DMS53 (cell line): ENCODE results near the gene FCHSD2.
"Not testable (repeated sequence)": the region's sequence is repeated elsewhere in the genome, so short reads cannot be mapped to it uniquely, and the experiment has no call there.

Experiments
- DNase-seq: peaks from one replicate; lab custom pipeline; 2025; lab: John Stamatoyannopoulos, UW

The FCHSD2 gene

DNA sequence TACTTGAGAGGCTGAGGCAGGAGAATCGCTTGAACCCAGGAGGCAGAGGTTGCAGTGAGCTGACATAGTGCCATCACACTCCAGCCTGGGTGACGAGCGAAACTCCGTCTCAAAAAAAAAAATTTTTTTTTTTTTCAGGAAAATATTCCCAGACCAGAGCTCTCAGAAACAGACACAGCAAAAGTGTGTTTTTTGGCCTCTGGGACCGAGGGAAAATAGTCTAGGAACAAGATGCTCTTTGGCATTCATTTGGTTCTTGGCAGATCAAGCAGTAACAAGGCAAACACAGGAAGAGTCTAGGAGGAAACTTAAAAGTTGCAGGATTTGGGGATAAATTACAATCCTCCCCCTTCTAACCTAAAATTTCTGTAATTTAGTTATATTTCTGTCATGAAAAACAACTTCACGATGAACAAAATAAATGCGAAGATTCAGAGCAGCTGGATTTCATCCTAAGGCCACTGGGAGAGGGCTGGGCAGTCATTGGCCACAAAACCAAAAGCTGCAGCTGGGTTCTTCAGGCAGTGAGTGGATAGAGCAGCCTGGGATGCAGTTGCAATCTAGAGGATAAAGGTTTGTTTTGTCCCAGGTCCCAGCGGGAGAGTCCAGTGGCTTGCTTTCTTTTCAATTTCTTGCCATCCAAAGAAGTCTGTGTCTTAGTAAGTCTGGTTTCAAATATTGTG is 308.2 kb downstream of the FCHSD2 start:
- DNase-seq, result no peak

DNA sequence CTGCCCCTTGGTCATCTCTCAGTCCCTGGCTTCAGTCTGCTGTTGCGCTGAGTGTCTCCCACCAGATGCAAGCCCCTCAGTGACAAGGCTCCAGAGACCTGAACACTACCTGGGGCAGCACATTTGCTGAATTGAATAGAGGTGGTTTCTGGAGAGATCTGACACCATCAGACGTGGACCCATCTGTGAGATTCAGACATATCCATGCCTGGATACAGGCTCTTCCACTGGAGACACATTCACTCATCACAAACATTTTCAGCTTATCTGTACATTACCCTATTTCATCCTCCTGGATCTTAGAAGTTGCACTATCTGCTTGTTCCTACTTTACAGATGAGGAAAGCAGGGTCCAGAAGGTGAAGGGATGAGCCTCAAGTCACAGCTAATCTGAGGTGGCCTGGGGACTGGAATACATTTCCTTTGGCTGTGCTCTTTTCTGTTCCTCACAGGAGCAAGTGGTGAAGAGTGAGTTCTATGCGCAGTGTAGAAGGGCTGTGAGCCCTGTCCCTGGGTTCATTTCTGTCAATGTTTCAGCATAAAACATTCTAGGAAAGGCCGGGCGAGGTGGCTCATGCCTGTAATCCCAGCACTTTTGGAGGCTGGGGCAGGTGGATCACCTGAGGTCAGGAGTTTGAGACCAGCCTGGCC is 308.9 kb downstream of the FCHSD2 start:
- no peak for DNase-seq

DNA sequence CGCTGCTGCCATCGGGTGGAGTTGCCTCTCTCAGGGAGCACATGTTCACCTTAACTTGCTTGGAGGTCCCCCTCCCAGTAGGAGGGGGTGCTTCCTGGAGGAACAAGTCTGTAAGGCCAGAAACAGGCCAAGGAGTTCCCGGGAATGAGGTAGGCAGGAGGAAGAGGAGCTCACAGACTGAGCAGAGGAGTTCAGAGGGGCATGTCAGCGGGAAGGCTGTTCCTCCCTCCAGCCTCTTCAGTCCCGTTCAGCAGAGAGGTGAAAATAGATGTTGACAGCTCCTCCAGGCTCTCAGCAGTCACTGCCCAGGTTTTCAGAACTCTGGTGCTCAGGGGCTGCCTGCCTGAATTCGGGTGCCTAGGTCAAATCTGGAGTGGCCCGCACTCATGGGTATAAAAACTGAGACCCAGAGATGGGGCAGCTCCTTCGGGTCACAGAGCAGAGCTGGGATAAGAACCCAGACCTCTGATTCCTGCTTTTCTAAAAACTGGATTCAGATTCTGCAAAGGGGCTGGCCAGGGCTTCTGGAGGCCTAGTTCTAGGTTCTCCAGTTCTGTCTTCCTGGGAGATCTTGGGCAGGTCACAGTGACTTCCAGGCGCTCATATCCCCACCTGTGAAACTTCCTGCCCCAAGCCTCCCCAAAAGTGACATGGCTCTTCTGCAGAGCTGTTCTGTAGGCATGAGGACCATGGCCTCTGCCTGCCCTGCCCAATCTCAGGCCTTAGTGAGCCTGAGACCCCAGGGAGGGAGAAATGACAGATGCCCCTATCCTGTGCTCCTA is 309.6 kb downstream of the FCHSD2 start:
- no peak for DNase-seq

DNA sequence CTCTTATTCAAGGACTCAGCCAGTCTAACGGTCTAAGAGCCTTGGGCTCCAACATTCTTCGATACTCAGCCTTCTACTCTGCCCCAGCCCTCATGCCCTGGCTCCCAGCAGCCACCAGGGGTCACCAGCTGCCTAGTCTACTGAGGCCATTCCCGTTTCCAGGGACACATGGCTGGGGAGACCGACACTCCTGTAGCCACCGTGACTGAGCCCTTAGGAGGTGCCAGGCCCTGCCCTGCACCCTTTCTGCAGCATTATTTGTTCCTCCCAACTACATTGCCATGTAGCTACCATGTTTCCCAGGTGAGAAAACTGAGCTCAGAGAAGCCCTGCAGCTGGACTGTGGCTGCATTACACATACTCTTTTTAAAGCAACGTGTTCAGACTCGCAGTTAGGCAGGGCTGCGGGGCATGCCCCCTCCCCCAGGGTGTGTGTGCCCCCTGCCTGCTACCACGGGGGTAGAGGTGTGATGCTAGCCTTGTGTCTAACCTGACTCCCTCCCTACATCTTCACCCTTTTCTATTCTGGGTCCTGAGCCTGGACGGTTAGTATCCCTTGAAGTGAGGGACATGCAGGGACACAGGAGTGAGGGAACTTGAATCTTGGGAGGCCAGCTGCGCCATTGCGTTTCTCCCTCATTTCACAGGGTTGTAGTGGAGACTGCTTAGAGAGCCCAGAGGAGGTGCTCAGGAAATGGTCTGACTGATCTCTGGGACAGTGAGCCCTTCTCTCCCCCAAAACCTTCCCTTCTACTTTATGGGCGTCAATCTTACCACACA is 310.4 kb downstream of the FCHSD2 start:
- peak; percentile 97 for DNase-seq

DNA sequence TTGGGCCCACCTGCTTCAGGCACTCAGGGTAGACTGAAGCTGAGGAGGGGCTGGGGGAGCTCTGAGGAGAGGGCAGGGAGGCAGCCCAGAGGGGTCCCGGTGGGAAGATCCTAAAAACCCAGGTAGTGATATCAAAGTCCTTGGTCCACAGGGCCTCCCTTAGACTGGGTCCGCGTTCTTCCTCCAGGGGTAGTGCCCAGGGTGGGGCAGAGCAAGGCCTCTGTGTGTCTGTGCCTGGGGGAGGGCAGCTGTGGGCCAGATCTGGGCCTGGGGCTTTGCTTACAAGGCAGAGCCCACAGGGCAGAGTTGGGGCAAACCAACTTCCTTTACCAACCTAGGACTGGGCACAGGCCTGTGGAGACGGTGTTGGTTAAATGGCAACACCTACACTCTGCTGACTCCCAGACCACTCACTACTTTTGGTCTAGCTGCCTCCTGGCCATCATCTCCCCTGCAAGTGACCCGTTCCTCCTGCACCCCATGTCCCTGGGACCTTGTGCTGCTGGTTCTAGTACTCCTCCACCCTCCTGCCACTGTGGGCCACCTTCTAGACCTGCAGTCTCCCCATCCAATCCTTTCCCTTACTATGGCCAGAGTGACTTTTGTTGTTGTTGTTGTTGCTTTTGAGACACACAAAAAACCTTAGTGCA is 312.1 kb downstream of the FCHSD2 start:
- no peak for DNase-seq

DNA sequence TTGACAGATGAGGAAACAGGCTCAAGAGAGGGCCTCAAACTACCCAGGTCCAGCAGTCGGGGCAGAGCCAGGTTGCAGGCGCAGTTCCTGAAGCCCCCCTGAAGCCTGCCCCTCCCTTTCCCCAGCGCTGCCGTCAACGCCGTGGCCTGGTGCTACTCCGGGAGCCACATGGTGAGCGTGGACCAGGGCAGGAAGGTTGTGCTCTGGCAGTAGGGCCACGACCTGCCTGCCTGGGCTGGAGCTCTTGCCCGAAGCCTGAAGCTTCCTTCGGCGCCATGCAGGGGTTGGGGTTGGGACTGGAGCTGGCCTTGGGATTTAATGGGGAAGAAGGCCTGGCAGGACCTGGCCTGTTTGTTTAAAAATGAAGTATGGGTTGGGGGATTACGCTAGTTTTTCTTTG is 312.9 kb downstream of the FCHSD2 start:
- DNase-seq, result no peak

DNA sequence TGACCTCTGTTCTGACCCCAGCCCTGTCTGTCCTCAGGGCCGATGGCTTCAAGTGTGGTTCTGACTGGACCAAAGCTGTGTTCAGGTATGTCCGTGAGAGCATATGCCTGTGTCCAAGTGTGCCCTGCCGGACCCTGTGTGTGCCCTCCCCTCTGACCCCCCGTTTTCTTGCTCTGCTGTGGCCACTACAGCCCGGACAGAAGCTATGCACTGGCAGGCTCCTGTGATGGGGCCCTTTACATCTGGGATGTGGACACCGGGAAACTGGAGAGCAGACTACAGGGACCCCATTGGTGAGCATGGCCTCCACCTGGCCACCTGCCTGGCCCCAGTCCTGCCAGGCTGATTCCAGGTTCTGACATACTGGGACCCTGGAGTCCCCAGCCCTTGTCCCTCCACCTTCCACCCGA is 313.4 kb downstream of the FCHSD2 start:
- peak; percentile 76 for DNase-seq

DNA sequence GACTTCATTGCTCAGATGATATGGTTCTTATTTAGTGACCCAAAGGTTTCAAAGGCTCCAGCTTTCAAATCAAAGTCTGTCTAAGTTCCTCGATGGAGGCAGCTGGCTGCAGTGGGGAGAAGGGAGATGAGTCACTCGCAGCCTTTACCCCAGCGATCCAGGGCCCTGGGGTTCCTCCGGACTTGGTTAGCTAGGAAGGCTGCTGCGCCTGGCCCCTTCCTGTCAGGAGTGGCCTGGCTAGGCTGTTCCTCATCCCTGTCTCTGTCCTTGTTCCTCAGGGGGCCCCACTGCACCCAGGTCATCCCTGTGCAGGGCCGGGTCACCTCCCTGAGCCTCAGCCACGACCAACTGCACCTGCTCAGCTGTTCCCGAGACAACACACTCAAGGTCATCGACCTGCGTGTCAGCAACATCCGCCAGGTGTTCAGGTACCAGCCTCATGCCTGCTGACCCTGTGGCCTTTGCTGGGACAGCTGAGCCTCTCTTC is 314.0 kb downstream of the FCHSD2 start:
- peak; percentile 100 for DNase-seq

DNA sequence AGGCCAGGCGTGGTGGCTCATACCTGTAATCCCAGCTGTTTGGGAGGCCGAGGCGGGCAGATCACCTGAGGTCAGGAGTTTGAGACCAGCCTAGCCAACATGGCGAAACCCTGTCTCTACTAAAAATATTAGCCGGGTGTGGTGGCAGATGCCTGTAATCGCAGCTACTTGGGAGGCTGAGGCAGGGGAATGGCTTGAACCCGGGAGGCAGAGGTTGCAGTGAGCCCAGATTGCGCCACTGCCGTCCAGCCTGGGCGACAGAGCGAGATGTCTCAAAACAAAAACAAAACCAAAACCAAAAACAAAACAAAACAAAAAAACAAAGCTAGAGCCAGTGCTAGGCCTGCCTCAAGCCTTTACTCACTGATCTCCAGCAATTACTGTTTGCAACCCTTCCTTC is 314.5 kb downstream of the FCHSD2 start:
- not testable (repeated sequence) for DNase-seq

DNA sequence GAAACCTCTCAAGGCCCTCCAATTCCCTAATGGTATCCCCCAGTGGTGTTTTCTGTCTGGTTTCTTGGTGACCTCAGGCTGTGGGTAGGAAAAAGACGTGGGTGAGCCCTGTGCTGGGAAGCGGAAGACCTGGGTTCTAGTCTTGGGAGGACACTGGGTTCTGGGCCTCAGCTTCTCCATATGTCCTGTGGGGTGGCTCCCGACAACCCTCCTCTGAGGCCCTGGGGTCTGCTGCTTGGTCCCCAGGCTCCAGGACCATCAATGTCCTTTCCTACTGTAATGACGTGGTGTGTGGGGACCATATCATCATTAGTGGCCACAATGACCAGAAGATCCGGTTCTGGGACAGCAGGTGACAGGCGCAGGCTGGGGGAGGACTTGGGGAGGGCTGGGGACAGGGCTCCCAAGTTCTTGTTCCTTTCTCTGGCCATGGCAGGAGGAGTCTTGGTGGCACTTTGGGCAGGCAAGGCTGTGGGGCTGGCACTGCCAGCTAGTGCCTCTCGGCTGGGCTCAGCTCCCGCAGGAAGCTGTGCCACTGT is 315.1 kb downstream of the FCHSD2 start:
- DNase-seq, result no peak

DNA sequence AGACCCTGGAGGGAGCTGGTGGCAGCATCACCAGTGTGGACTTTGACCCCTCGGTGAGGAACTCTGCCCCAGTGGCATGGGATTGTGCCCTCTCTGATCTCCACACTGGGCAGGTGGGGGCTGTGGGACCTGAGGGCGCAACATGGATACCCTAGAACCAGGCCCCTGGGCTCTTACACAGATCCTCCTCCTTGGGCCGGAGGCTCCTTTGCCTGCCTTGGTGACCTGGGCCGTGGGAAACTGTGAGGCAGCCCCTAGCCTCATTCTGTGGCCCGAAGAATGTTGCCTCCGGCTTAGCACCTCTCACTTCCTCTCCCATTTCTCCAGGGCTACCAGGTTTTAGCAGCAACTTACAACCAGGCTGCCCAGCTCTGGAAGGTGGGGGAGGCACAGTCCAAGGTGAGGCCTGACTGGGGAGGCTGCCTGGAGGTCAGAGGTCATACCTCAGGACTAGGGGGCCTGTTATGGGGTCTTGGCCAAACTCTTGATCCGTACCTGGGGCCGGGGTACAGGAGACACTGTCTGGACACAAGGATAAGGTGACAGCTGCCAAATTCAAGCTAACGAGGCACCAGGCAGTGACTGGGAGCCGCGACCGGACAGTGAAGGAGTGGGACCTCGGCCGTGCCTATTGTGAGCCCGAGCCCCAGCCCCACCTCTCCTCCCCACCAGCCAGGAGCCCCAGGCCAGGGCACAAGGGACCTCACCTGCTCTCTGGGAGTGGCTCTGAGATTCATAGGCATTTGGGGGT is 315.8 kb downstream of the FCHSD2 start:
- DNase-seq, result no peak

DNA sequence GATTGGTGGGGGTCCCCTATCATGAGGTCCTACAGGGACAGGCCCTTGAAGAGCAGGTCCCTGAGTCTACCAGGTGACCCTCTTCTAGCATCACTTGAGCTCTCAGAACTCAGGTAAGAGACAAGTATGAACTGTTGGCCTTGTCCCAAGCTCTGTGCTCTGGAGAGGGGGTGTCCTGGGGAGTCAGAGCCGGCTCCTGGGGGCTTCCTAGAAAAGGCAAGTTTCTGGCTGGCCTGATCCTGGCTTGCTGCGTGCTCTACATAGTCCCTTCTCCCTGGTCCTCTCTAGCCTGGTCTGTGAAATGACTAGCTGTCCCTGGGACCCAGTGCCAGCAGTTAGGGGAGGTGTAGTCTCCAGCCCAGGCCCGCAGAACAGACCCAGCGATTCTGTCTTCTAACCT is 316.5 kb downstream of the FCHSD2 start:
- DNase-seq, result no peak

DNA sequence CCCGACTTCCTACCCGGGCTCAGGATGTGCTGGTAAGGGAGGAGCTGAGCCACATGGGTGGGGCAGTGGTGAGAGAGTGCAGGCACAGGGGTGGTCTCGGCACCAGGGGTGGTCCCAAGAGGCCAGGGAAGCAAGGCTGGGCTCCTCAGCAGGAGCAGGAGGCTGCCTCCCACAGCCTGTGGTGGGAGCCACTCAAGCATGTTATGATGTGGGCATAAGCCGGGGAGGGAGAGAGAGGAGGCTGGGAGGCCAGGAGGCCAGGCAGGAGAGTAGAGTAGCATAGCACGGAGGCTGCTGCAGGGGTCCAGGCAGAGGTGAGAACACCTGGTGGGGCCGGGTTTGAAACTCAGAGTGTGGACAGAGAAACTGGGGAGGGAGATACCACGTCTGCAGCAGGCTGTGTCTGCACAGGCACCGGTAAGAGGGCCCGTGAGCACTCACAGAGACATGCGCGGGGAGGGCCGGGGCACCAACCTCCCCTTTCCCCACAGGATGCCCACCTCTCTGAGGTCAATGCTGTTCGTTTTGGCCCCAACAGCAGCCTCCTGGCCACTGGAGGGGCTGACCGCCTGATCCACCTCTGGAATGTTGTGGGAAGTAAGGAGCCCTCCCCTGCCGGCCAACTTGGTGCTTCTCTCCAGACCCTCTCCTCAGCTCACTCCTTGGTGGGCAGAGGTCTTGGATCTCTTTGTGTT is 317.2 kb downstream of the FCHSD2 start:
- no peak for DNase-seq

DNA sequence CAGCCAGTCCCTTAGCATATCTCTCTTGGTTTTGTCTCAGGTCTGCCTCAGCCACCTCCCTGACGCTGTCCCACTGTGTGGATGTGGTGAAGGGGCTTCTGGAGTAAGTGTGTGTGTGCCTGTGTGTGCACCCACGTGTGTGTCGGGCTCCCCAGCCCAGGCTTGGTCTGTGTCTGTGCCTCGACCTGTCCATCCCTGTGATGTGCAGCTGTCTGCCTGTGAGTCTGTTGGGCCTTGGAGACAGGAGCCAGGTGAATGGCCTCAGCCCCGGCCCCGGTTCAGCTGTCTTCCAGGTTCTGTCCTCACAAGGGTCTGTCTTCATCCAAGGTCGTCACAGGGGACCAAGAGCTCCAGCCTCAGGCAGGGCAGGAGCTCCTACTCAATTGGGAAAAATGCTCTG is 318.1 kb downstream of the FCHSD2 start:
- DNase-seq, result no peak

DNA sequence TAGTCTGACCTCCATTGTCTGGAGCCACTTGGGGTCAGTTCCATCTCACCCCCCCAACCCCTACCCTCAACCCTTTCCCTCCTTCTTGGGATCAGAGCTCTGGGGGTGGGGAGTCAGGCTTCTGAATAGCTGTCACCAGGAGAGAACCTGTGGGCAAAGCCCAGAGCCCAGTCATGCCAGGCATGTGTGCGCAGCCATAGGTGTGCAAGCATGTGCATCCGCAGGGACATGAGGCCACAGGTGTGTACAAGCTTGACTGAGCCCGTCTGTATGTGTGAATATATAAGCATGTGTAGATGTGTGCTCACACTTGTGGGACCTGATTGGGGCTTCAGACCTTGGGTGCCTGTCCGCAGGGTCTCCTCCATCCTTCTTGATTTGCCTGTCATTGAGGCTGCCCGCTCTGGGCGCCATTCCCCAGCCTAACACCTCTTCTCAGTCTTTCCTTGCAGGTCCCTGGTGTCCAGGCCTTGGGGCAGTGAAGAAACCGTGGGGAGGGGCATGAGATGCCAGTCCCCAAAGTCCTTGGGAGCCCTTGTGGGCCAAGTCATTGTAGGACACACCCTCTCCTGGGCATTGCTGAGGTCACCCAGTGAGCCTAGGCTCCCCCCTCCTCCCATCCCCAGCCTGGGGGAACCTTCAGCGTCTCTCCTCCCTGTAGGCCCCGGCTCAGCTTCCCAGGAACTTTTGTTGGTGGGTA is 318.9 kb downstream of the FCHSD2 start:
- DNase-seq, result no peak

DNA sequence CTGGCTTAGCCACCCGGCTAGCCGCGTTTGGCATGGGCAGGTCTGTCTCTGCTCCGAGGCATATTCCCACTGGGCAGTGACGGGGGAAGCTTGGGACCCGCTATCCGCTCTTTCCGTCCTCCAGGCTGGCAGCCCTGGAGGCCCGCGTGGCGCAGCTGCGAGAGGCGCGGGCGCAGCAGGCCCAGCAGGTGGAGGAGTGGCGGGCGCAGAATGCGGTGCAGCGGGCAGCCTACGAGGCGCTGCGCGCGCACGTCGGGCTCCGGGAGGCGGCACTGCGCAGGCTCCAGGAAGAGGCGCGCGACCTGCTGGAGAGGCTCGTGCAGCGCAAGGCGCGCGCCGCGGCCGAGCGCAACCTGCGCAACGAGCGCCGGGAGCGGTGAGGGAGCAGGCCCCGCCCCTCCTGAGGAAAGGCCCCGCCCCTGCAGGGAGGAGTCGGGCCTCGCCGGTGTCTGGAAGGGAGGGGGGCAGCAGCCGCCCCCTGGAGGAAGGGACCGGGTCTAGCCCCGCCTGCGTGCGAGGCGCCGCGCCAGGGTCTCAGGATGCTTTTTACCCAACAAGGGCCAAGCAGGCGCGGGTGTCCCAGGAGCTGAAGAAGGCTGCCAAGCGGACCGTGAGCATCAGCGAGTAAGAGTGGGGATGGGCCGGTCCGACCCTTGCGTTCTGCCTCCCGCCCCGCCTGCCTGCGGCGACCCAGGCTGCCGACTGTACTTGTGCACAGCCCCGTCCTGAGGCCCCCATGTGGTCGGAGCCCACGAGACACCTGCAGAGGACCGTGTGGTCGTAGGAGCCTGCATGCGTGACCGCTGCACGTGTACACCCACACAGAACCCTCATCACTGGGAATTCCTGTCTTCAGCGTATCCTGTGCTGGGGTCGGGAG is 320.0 kb downstream of the FCHSD2 start:
- peak; percentile 100 for DNase-seq

DNA sequence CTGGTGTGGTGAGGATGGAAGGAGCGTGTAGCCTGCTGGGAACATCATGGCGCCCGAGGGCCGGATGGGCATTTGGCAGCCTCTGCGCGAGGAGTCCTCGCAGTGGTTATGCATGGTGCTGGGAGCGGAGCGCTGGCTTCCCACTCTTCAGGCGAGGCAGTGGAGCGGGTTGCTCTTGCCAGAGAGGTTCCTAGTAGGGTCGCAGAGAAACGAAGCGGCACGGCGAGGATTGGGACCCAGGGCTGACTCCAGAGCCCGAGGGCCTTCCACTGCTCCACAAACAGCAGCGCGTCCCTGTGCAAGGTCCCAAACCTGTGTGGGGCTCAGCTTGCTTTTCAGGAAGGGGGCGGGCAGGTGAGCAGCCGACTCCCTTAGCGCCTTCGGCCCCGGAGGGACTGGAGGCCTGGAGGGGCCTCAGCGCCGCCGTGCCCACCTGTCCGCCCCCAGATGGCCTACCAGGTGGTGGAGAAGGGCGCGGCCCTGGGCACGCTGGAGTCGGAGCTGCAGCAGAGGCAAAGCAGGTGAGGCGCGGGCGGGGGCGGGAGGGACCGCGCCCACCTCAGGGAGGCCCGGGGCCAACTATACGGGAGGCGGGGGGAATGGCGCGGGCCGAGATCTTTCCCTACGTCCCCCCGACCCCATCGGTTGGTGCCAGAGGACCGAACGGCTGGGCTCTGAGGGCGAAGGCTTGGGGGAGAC is 320.7 kb downstream of the FCHSD2 start:
- peak; percentile 84 for DNase-seq
